Sigmoid colon (tissue), 4 donors: ENCODE results near the gene ACSL6.

Source experiments
- CTCF ChIP-seq, 4 experiments: fragments of 450-650 bp in 3 of 4; fragments of 200-600 bp in 1 of 4; IDR thresholded peaks; one replicate each; pipeline ENCODE4 v1.5.1; 2016 to 2019; ENCODE audit warnings: antibody characterized with exemption in 4 of 4, mild to moderate bottlenecking in 3 of 4, moderate library complexity in 2 of 4
- EP300 ChIP-seq, 4 donors: sonication (generic); formaldehyde crosslinking; IDR thresholded peaks; one replicate each; pipeline ENCODE4 v1.6.1; 2017; ENCODE audit warnings: antibody characterized with exemption in 4 of 4
- POLR2A ChIP-seq, 2 donors: fragments of 450-650 bp; IDR thresholded peaks; one replicate each; pipeline ENCODE4 v1.6.1; 2016; ENCODE audit warnings: antibody characterized with exemption in 2 of 2, mild to moderate bottlenecking in 2 of 2, moderate library complexity in 2 of 2
- POLR2AphosphoS5 ChIP-seq, 4 donors: sonication (generic); formaldehyde crosslinking; IDR thresholded peaks; one replicate each; pipeline ENCODE4 v1.6.1; 2017; ENCODE audit warnings: antibody characterized with exemption in 4 of 4

- TF ChIP-seq CTCF (IDR thresholded peaks at IDR 0.05) (no peak), POLR2A (IDR thresholded peaks at IDR 0.05) (no peak), POLR2AphosphoS5 (IDR thresholded peaks at IDR 0.05) (no peak), EP300 (IDR thresholded peaks at IDR 0.05) (no peak)
Observed at GRCh38 chr5:132037353-132037752, 25.9 kb upstream of the ACSL6 start.
